HG03066 (cell line): ENCODE results near the gene FSTL5.

ENCODE experiments used
- ATAC-seq: cut with Tn5 transposase; IDR thresholded peaks from one replicate; pipeline ENCODE4 v1.9.1; 2021; ENCODE audit warnings: low read depth; ENCODE audit not compliant: unreplicated experiment

Gene FSTL5

GRCh38 chr4:161881370-161881769, 282.4 kb downstream of the FSTL5 start:
- no peak for ATAC-seq

DNA sequence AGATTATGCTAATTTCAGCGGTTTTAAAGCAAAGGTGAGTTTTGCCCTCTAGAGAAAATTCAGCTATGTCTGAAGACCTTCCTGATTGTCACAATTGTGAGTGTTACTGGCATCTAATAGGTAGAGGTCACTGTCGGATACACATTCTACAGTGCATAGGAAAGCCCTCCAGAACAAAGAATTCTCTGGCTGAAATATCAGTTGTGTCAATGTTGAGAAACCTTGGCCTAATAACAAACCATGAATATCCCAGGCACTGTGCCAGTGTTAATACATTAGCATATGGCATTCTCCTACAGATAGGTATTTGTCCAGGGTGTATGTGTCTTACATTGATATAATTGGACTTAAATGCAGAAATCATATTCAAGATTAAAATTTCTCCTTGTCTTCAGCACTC, 294.3 kb downstream of the FSTL5 start:
- ATAC-seq, result no peak

GRCh38 chr4:161856711-161857326, 307.0 kb downstream of the FSTL5 start:
- ATAC-seq, result no peak

DNA sequence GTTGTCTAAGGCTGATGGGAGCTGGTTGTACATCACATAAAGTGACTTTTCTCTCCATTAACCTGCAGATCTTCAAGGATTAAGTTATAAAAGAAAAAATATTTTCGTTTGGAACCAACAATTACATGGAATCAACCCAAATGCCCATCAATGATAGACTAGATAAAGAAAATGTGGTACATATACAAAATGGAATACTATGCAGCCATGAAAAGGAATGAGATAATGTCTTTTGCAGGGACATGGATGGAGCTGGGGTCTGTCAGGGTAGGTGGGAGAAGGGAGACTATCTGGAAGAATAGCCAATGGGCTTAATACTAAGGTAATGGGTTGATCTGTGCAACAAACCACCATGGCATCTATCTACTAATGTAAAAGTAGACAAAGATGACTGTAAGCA, 313.2 kb downstream of the FSTL5 start:
- no peak for ATAC-seq

GRCh38 chr4:161841759-161842158, 322.0 kb downstream of the FSTL5 start:
- no peak for ATAC-seq

GRCh38 chr4:161829591-161829990, 334.2 kb downstream of the FSTL5 start:
- no peak for ATAC-seq

DNA sequence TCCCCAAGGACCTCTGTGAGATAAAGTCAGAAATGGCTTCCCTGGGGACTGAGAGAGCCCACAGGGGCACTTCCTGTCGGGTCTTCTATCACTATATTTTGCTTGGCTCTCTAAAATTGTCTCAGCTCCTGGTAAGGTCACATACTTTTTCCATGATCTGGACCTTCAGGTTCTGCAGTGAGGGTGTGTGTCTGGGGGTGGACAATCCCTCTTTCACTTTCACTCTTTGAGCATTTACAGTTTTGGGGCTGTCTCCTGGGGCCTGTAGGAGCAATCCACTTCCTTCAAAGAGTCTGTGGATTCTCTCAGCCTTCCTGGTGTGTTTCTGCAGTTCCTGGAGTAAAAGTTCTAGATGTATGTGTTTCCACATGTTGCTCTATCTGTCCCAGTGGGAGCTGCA, 335.7 kb downstream of the FSTL5 start:
- no peak for ATAC-seq

- no peak for ATAC-seq
Measured at GRCh38 chr4:161827013-161827412, 336.8 kb downstream of the FSTL5 start.

DNA sequence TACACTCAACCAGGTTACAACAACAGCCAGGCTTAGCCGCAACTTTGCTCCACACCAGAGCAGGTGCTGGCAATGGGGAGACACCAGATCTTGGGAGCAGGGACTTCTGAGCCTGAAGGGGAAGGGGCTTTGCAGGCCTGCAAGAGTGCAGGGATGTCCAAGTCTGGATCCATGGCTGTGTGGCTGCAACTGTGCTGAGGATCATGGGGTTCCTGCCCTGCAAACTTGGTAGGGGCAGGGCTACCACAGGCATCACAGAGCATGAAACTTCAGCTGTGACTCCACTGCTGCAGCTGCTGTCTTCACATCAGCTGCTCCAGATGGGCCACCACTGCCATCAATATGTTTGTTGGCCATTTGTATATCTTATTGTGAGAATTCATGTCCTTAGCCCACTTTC, 340.4 kb downstream of the FSTL5 start:
- ATAC-seq, result no peak

DNA sequence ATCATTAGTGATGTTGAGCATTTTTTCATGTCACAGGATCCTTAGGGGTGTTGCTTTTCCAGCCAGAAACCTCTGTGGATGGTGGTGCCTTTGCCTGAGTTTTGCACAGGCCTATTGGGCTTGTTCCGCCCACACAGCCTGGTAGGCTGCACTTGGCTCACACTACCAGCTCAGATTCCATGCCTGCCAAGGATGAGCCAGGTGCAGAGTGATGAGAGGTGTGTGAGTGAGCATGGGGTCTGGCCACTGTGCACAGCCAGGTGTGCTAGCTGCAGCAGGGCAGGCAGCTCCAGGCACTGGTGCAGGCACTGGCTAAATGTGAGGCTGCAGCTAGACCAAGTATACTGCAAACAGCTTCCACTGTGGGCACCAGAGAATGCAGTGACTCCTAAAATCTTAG, 341.6 kb downstream of the FSTL5 start:
- no peak for ATAC-seq

GRCh38 chr4:161817914-161818313, 345.9 kb downstream of the FSTL5 start:
- no peak for ATAC-seq

GRCh38 chr4:161816958-161817357, 346.8 kb downstream of the FSTL5 start:
- no peak for ATAC-seq

- ATAC-seq, result no peak
Measured at GRCh38 chr4:161815841-161816240, 348.0 kb downstream of the FSTL5 start.

DNA sequence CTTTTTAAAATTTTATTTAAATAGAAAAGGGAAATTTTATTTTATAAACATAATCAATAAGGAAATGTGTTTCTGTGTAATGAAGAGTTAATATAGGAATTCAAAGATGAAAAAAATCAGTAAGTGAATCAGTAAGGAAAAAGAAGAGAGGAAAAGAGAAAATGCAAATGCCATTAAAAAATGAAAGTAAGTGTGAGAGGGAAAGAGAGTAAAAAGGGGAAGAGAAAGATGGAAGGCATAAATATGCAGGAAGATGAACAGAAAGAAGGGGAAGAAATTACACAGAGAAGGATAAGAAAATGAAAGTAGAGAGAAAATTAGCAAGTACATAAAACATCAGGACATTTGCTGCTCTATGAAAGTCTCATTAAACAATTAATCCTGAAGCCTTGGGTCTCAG, 349.9 kb downstream of the FSTL5 start:
- no peak for ATAC-seq

DNA sequence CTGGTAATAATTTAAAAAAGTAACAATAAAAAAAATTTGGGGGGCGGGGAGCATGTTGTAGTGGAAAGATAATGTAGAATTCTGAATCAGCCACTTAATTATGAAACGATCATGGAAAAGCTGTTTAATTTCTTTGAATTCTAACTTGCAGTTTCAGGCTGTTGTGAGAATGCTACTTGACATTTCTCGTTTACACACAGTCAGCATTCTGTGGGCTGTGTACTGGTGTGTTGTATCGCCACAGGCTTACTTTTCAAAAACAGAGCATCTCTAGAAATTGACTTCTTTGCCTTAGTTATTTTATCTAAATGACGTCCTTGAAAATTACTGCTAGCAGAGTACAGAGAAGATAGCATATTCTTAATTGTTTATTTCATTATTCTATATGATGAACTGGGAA, 350.4 kb downstream of the FSTL5 start:
- ATAC-seq, result no peak

- no peak for ATAC-seq
Measured at GRCh38 chr4:161803171-161803570, 360.6 kb downstream of the FSTL5 start.

DNA sequence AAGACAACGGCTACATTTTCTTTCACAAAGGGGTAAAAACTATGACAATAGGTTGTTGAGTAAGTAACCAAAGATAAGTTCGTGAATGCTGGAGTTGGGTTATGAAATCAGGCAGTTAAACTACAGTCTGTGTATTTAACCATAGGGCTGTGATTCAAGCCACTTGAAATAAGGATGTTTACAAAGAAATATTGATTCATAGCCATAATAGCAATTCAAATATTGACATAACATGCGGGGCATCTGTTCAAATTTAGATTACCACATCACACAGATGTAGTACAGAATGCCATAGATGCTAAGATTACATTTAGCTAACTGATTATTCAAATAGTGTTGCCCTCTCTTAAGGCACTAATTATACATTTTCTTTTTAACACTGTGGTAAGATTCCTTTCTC, 364.1 kb downstream of the FSTL5 start:
- no peak for ATAC-seq

- ATAC-seq, result no peak
Measured at GRCh38 chr4:161792991-161793390, 370.8 kb downstream of the FSTL5 start.

DNA sequence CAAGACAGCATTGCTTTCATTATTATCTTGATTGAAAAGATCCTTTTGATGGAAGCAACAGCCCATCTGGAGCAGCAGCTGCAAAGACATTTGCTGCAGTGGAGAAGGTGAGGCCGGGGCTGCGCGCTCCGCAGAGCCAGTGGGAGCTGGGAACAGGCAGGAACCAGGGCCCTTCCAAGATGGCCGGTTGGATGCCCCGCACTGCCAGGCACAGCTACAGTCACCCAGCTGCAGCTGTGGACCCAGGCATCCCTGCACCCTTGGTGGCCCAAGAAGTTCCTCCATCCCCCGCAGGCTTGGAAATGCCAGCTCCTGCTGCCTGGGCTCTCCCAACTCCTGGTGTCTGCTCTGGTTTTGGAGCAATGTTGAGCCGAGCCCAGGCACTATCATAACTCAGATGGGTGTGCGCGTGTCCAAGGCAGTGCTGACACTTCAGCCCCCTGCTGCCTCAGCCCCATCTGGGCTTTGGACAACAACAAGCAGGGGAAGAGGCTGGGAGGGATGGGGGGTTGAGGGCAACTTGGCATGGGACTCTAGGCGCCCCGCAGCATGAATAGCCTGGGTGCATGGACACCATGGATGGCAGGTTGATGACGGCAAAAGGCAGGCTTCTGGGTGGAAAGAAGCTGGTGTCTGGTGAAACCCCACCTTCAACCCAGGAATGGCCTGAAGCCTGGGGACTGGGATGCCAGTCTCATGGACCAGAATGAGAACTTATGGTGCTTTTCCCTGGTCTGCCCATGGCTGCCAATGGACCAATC, 371.8 kb downstream of the FSTL5 start:
- no peak for ATAC-seq

DNA sequence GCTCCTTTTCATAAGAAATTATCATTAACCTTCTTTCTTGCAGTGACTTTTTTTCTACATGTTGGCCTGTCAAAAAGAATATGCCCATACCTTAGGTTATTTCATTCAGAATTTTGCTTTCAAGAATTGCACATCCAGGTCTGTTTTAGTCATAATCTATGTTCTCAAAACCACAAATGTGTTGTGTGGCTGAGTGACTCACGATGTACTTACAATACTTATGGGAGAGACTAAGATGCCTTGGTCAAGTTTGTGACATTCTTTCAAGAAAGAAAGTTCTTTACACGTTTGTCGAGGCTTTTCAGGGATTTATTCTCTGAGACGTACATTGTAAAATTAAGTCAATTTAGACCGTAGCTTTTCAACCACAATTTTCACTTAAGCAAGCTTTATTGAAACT, 396.7 kb downstream of the FSTL5 start:
- no peak for ATAC-seq

DNA sequence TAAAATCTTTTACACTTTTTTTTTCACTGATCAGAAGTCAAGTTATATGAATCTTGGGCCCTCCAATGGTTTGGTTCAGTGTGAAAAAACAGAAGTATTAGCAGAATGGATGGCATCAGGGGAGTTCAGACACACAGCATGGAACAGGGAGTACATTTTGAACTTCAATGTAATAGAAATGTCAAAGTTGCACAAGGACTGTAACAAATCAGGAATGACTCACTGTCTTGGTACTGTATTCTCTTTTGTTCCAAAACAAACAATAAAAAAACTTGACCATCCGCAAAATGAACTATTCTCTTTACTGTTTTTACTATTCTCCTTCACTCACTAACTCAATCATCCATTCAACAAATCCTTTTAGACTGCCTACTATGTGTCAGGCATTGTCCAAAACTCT, 401.0 kb downstream of the FSTL5 start:
- ATAC-seq, result no peak

- no peak for ATAC-seq
Measured at GRCh38 chr4:161760008-161760407, 403.8 kb downstream of the FSTL5 start.
